Psoas muscle (tissue), 8 donors: Measurements from ENCODE around the gene VWA7. TPM values are rescaled to one million over a fixed set of nuclear protein-coding genes. Genes with fewer than 3 reads are reported as not detected.

Experiments used
- ATAC-seq, 4 donors: fragments of 200-7000 bp; cut with Tn5 transposase; one replicate each; pipeline ENCODE4 v1.9.1; 2020; ENCODE audit warnings: moderate library complexity in 3 of 4, mild to moderate bottlenecking in 2 of 4
- DNase-seq, 2 donors: peaks; one replicate each; pipeline ENCODE4 v3.0.0-alpha.2; 2020
- H3K27ac ChIP-seq: fragments of 200-600 bp; one replicate; pipeline ENCODE4 v1.8.0; 2022
- H3K27me3 ChIP-seq, 3 donors: fragments of 200-600 bp in 1 of 3; one replicate each; pipeline versions ENCODE4 v1.6.1 to v1.8.0; 2013 to 2022; ENCODE audit warnings: low read length in 2 of 3, mild to moderate bottlenecking in 2 of 3, moderate library complexity in 1 of 3; ENCODE audit not compliant: insufficient read depth in 3 of 3
- H3K36me3 ChIP-seq, 2 donors: fragments of 200-600 bp in 1 of 2; one replicate each; pipeline versions ENCODE4 v1.6.1 to v1.8.0; 2013 to 2022; ENCODE audit warnings: low read depth in 1 of 2, mild to moderate bottlenecking in 1 of 2, moderate library complexity in 1 of 2; ENCODE audit not compliant: insufficient read depth in 1 of 2
- H3K4me1 ChIP-seq: fragments of 200-600 bp; one replicate; pipeline ENCODE4 v1.8.0; 2022
- H3K4me3 ChIP-seq: fragments of 200-600 bp; one replicate; pipeline ENCODE4 v1.8.0; 2022; ENCODE audit warnings: mild to moderate bottlenecking
- H3K9me3 ChIP-seq: fragments of 200-600 bp; one replicate; pipeline ENCODE4 v1.8.0; 2022
- CTCF ChIP-seq: fragments of 200-600 bp; IDR thresholded peaks from one replicate; pipeline ENCODE4 v1.8.0; 2022; ENCODE audit warnings: antibody characterized with exemption
- WGBS, 3 donors: extraction: QIAGEN DNeasy Blood & Tissue Kit; methylation state at CpG; one replicate each; pipeline versions ENCODE4 v1.1.6 to v1.1.7; 2013; 5-methylcytosine and 5-hydroxymethylcytosine counted together
- intact Hi-C, 2 donors: fragments of 100-400 bp; cut with DNase I; formaldehyde crosslinking; loops; one replicate each; pipeline versions ENCODE4 v1.11.0 to v1.14.2; 2022
- polyA plus RNA-seq, 3 donors: library from polyadenylated mRNA; stranded (reverse); fragments of 200-250 nt; gene quantifications; one replicate each; pipeline ENCODE4 v1.2.3, GENCODE V29; 2013
- total RNA-seq, 4 donors: library from RNA; stranded (reverse); fragmentation: NEBNext Ultra II Directional in 2 of 4; extraction: Animal tissue kit (Norgen Biotek cat#: 25700) in 2 of 4; gene quantifications; one replicate each; pipeline versions ENCODE4 v1.2.1 to v1.2.4, GENCODE V29; 2021 to 2023
- donor health status: healthy with polysubstance abuse.
- donor health status: DM: no; HTN: no; CAD: no; lungs with moderate emphysema.
- donor health status: Bipolar disorder and iron deficiency.
- donor health status: healthy.
- donor health status: DM: yes; HTN: yes; CAD: no.
- donor health status: DM: no; HTN: no; CAD: no.
- donor health status: DM: no; HTN: no; CAD: no.
- donor health status: DM: yes; HTN: yes; CAD: no.

VWA7 gene
- total and polyA plus RNA-seq, 7 donors: 0.76 to 8.0 (median 5.2) TPM

DNA sequence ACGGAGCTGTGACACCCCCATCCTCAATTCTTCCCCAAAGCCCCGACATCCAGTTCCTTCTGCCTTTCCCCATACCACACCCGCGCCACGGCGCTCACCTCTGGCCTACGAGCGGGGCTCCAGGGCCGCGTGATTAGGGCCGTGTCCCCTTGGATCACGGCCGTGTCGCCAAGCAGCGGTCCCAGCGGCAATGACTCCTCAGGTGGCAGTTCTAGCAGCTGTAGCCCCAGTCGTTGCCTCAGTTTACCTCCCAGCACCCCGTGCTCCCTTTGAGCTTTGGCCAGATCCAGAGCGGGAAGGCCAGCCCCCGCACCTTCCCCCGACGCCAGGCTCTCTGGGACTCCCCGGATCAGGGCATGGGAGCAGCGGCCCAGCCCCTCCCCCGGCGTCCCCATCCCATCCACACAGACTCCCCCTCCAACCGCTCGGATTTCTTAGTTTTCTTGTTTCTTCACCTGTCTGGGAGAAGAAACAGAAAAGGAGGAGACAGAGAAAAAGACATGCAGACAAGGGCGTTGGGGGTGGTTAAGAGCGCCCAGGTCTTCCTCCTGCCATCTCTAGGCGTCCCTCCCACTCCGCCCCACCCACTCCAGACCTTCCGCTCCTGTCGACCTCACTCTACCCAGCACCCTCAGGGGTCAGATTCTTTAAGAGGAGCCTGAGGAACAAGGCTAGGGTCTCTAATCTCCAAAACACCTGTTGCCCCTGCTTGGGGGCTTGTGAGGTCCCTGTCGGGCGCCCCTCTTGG is 48.2 kb downstream of the VWA7 start, which contains the start of gene DDAH2:
Gene DDAH2, minus strand, starts transcription at position 533 of the 748 bp plus-strand sequence. Its CDS starts 138 bp downstream, at position 395.
- WGBS, 3 donors: 15 to 28% (median 22%) methylated on average over 36 of the region's 36 CpGs
- Histone ChIP-seq H3K36me3 (peaks cover 0 to 50% of the 10 kb centered on the region in 2 donors), H3K27ac (peak within 1 kb of the TSS; percentile 73), H3K27me3 (peaks cover 0 to under 1% (median 0%) of the 10 kb centered on the region in 3 donors), H3K4me3 (peak within 1 kb of the TSS; percentile 72), H3K9me3 (no peaks in the 10 kb centered on the region), H3K4me1 (peaks cover 11% of the 10 kb centered on the region)
- TF ChIP-seq CTCF: peak; percentile 30
- peak in 1 of 2 donors; percentile 66 for DNase-seq
- peak; percentile 29 to 50 (median 44) for ATAC-seq
- intact Hi-C loops: no loop called here

DNA sequence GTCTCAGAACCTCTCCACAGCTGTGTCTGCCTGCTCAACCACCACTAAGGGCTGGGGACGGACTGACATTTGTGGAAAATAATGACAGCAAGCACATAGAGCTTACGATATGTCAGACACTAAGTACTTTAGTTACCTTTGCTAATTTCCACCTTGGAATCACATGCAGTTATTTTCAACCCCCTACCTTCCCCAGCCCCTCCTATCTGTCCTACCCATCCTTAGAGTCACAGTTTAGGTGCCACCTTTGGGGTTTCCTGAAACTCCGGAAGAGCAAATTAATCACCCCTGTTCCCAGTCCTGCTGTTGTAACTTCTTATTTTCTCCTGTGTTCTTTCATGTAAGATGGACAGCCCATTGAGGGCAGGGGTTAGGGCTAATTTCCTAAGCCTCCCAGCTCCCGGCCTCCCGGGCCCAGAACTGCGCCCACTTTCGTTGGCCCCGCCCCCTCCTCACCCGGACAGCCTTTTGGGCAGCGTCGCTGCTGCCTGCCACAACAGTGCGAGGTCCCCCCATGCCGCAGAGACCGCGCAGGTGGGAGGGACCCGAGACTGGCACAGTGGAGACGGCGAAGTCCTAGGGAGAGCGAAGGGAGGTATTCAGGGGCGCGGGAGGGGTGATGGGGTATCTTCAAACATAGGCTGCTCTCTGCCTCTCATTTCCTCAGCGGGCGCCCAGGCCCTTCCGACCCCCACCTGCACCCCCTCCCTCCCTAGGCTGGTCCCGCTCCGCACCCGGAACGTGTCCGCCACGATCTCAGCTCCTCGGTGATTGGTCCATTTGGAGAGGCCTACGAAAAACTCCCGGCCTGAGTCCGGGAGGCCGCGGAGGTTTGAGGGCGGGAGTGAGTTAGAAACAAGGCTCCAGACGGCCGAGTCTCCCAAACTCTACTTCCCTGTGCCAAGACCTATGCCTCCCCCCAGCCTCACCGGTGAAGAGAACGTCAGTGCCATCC is 49.1 kb downstream of the VWA7 start:
- no peaks in the 10 kb centered on the region for H3K9me3 ChIP-seq
- H3K36me3 ChIP-seq: peaks cover 0 to 40% of the 10 kb centered on the region in 2 donors
- H3K4me3 ChIP-seq: peak overlapping the region; percentile 72
- DNase-seq (no peak), ATAC-seq (no peak)
- no peaks in the 10 kb centered on the region for H3K27me3 ChIP-seq
- no peak for TF ChIP-seq CTCF
- 68 to 76% (median 72%) methylated on average over 34 to 41 of the region's 41 CpGs for WGBS, 3 donors
- intact Hi-C loops: no loop called here
- peaks cover 11% of the 10 kb centered on the region for H3K4me1 ChIP-seq
- no peak overlapping the region for H3K27ac ChIP-seq

DNA sequence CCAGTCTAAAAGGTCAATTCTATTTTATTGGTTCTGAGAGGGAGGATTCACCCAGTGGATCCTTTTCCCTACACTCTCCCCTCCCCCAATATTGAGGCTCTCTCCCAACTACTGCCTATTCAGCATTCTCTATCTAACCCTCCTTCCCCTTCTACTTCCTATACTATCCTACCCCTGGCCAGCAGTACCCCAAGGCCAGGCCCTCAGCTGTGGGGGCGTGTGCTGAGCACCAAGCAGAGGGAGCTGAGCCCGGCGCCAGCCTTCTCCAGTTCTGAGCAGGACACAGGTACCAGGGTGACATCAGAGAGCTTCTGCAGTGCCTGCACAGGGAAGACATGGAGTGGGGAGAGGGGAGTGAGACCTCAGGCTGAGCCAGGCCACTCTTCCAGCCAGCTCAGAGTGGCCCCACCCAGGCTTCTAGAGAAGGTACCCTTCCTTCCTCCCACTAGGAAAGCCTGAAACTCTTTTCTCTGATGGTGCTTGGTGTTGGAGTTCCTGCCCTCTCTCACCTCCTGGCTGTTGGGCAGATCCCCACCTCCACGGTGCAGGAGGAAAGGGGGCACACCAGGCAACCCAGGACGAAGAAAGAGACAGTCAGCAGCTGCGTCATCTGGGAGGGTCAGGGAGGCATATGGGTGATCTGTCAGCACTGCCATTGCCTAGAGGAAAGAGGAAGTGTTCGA is 50.0 kb downstream of the VWA7 start:
- H3K36me3 ChIP-seq: peaks cover 0 to 32% of the 10 kb centered on the region in 2 donors

More for the DNA sequence above, 50.0 kb downstream of the VWA7 start:
- DNase-seq (no peak), ATAC-seq (no peak)
- Histone ChIP-seq H3K9me3 (no peaks in the 10 kb centered on the region), H3K27ac (no peak overlapping the region), H3K27me3 (no peaks in the 10 kb centered on the region), H3K4me1 (peaks cover 11% of the 10 kb centered on the region), H3K4me3 (no peak overlapping the region)
- WGBS, 3 donors: 76 to 80% (median 77%) methylated on average over 6 to 7 of the region's 7 CpGs
- intact Hi-C loops: no loop called here
- no peak for TF ChIP-seq CTCF
